Loucy (cell line): ENCODE measurements around the gene ITGA2.

ENCODE experiments used
- EZH2phosphoT487 ChIP-seq: fragments of 200-600 bp; IDR thresholded peaks from 2 replicates; pipeline ENCODE4 v1.6.1; 2018; ENCODE audit warnings: antibody characterized with exemption, mild to moderate bottlenecking, moderate library complexity, borderline replicate concordance
- TF ChIP-seq, protein P1 (sequence below): fragments of 200-600 bp; sonication (generic); conservative IDR thresholded peaks from 2 replicates; pipeline ENCODE4 v1.5.1; 2014; ENCODE audit warnings: mild to moderate bottlenecking, antibody characterized with exemption, low read length

DNA sequence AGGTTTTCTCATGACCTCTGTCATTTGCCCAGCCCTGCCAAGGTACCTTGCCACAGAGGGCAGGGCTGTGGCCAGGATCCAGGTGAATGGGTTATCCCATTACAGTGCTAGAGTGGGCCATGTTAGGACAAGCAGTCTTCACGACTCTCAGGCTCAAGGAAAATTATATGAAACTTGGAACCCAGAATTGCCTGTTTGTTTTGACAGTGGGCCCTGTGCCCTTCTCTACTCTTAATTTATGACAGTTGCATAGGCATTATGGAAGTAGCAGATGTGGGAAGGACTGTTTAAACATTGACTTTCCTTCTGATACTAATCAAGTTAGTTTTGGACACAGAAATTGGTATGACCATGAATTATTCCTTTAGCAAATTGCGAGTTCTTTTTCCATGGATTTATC is 41.7 kb downstream of the ITGA2 start:
- TF ChIP-seq, protein P1, sequence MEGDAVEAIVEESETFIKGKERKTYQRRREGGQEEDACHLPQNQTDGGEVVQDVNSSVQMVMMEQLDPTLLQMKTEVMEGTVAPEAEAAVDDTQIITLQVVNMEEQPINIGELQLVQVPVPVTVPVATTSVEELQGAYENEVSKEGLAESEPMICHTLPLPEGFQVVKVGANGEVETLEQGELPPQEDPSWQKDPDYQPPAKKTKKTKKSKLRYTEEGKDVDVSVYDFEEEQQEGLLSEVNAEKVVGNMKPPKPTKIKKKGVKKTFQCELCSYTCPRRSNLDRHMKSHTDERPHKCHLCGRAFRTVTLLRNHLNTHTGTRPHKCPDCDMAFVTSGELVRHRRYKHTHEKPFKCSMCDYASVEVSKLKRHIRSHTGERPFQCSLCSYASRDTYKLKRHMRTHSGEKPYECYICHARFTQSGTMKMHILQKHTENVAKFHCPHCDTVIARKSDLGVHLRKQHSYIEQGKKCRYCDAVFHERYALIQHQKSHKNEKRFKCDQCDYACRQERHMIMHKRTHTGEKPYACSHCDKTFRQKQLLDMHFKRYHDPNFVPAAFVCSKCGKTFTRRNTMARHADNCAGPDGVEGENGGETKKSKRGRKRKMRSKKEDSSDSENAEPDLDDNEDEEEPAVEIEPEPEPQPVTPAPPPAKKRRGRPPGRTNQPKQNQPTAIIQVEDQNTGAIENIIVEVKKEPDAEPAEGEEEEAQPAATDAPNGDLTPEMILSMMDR, result no peak
- TF ChIP-seq EZH2phosphoT487, result no peak
